ENCODE data around the gene GPD2.

DNA sequence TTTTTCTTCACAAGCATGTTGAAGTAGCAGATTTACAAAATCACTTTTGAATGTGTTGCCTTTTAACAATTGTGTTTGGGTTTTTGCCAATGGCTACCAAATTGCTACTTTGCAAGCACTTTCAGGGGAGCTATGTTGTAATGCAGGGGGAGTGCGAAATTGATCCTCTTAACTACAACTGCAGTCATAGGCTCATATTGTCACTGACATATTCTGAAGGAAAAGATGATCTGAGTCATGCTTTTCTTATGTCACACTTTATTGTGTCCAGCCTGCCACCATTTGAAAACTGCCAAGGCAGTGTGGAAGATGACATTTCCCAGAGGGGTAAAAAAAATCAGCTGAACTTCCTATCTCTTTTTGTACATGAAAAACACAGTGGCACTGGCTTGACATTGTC is 74.9 kb downstream of the GPD2 start:
- TF ChIP-seq ZNF274 (IDR thresholded peaks at IDR 0.05; ENCODE audit: low read depth, low read length) = no peak
- no peak for TF ChIP-seq YY1 (IDR thresholded peaks at IDR 0.05; ENCODE audit: insufficient read depth, insufficient read length)
- no peak for TF ChIP-seq SUZ12 (IDR thresholded peaks at IDR 0.05; ENCODE audit: extremely low read depth, insufficient read depth, insufficient read length)

All from NT2/D1 (cell line).